Astrocyte of the cerebellum (primary cell): ENCODE data around the gene MRS2.

Experiments
- DNase-seq: peaks from one replicate; pipeline ENCODE4 v3.0.0-alpha.2; 2011; ENCODE audit warnings: low read depth
- H3K4me3 ChIP-seq: 2 replicates; pipeline ENCODE4 v1.5.1; 2011; ENCODE audit warnings: mild to moderate bottlenecking, low read depth, low read length, moderate library complexity
- in situ Hi-C: cut with HindIII; loops from 2 replicates; pipeline ENCODE4 v1.10.0; 2017; ENCODE audit warnings: low sequenced_read_pairs
- TF ChIP-seq, protein P1 (sequence below): IDR thresholded peaks from 2 replicates; pipeline ENCODE4 v1.5.1; 2012; ENCODE audit warnings: low read length, low read depth, moderate library complexity, mild to moderate bottlenecking; ENCODE audit errors: missing control alignments

Gene MRS2

DNA sequence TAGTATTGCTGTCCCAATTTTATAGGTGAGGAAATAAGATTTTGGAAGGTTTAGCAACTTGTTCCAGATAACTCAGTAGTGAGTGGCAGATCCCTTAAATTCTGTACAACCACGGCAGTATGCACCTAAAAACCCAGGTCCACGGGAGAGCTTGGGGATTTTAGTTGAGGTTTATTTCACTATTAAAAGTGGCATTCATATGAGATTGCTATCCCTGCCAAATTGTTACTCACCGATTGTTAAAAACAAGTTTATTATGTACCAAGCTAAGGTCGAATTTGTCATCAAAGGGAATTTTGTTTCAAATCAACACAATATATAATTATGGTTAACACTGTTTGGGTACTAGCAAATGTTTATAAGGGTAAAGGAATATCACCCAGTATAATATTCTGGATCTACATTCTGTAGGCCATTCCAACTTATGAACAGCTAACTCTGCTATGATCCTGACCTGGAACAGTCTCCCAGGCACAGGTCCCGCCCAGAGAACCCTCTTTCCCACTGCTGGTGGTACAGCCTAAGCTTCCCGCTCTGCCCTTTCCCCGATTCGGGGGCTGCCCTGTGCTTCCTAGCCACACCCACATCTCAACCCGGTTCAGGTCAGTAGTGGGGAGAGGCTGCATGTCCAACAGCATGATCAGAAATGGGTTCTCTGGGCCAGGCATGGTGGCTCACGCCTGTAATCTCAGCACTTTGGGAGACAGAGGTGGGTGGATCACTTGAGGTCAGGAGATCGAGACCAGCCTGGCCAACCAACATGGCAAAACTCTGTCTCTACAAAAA, 61.7 kb downstream of the MRS2 start:
- no peak for DNase-seq
- in situ Hi-C loops = no loop called here
- TF ChIP-seq, protein P1, sequence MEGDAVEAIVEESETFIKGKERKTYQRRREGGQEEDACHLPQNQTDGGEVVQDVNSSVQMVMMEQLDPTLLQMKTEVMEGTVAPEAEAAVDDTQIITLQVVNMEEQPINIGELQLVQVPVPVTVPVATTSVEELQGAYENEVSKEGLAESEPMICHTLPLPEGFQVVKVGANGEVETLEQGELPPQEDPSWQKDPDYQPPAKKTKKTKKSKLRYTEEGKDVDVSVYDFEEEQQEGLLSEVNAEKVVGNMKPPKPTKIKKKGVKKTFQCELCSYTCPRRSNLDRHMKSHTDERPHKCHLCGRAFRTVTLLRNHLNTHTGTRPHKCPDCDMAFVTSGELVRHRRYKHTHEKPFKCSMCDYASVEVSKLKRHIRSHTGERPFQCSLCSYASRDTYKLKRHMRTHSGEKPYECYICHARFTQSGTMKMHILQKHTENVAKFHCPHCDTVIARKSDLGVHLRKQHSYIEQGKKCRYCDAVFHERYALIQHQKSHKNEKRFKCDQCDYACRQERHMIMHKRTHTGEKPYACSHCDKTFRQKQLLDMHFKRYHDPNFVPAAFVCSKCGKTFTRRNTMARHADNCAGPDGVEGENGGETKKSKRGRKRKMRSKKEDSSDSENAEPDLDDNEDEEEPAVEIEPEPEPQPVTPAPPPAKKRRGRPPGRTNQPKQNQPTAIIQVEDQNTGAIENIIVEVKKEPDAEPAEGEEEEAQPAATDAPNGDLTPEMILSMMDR = no peak
- H3K4me3 ChIP-seq = no peak overlapping the region

DNA sequence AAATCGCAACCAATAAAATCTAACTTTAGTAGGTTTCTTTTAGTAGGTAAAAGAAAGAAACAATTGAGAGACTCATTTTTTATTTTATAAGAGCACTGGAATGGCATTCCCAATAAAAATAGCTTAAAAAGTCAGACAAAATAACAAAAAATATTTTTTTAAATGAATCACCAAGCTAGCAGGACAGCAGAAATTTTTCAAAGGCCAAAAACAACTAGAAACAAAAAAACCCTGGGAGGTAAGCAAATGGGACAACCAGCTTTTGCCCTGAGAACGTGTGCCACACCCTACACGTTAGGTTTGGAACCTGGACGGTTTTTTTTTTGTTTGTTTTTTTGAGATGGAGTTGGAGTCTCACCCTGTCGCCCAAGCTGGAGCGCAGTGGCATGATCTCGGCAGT, 67.1 kb downstream of the MRS2 start:
- no peak overlapping the region for H3K4me3 ChIP-seq
- no peak for DNase-seq
- in situ Hi-C loops = no loop called here
- TF ChIP-seq, protein P1 = no peak

- TF ChIP-seq, protein P1 = no peak
- no peak for DNase-seq
- no peak overlapping the region for H3K4me3 ChIP-seq
- in situ Hi-C loops = no loop called here
Measured at GRCh38 chr6:24472181-24472580, 69.4 kb downstream of the MRS2 start.
